GM19468 (cell line): ENCODE data around the gene PSMA7.

Experiments used
- ATAC-seq: cut with Tn5 transposase; IDR thresholded peaks from one replicate; pipeline ENCODE4 v1.9.1; 2021; ENCODE audit warnings: mild to moderate bottlenecking, moderate library complexity, moderate number of reproducible peaks; ENCODE audit not compliant: unreplicated experiment; ENCODE audit errors: extremely low read depth

Gene PSMA7

GRCh38 chr20:62174021-62174804, 31.0 kb upstream of the PSMA7 start:
- no peak for ATAC-seq

GRCh38 chr20:62172666-62173065, 29.5 kb upstream of the PSMA7 start:
- no peak for ATAC-seq

- ATAC-seq = no peak
These were observed 28.1 kb upstream of the PSMA7 start for GRCh38 chr20:62171245-62171644.

- ATAC-seq = no peak
These were observed 27.3 kb upstream of the PSMA7 start for GRCh38 chr20:62170536-62170935.

DNA sequence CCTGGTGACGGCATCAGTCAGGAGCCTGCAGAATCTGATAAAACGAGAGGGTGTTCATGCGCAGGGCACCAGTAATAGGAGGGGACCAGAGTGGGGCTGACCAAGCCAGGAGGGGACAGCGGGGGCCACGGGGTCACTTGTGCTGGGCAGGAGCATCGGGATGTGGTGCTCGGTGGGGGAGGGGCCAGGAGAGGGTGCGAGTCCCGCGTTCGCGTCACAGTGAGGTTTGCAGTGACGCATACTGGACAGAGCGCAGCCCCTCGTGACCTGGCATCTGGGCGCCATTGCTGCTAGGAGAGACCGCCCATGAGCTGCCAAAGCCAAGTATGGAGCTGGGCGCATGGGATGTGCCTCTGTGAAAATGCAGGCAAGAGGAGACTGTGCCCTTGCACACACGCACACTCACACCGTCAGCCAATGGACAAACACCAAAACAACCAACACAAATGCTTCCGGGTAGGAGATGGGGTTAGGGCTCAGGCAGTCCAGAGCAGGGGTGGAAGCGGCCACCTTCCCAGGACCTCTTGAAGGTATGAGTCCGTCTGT, 25.8 kb upstream of the PSMA7 start:
- ATAC-seq = no peak

GRCh38 chr20:62168061-62168460, 24.9 kb upstream of the PSMA7 start:
- ATAC-seq = no peak

DNA sequence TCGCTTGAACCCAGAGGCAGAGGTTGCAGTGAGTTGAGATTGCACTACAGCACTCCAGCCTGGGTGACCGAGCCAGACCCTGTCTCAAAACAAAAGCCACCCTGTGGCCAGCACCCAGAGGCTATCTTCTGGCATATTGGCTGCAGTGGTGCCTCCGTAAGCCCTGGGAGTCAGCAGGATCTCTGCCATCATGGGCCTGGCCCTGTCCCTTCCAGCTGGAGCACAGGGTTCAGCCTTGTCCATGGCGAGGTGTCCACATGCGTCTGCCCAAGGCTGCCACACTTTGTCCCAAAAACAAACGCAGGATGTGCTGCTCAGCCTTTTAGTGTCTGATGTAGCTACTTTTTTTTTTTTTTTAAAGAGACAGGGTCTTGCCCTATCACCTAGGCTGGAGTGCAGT, 24.3 kb upstream of the PSMA7 start:
- no peak for ATAC-seq

DNA sequence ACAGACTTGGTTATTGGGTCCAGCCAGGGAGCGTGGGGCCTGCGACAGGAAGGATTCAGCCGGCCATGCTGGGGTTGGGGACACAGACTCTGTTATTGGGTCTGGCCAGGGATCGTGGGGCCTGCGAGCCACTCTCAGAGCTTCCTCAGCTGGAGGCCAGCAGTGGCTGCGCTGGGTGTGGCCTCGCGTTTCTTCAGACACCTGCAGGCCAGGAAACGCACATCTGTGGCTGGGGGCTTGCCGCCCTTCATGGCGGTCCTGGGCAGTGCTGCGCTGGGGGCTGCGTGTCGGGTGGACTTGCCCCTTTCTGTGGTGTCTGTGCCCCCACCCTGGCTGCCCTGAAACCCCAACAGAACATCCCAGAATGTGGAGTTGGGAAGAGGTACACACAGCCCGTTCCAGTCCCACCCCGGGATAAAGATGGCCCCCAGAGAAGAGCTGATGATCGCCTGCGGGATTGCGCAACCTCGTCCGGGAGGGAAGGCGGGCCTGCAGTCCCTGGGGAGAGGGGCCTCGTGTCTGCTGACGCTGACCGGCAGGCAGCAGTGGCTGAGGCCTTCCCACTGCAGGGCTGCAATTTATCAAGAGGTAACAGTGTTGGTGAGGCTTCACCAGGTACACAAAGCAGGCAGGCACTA, 22.7 kb upstream of the PSMA7 start:
- ATAC-seq = no peak

DNA sequence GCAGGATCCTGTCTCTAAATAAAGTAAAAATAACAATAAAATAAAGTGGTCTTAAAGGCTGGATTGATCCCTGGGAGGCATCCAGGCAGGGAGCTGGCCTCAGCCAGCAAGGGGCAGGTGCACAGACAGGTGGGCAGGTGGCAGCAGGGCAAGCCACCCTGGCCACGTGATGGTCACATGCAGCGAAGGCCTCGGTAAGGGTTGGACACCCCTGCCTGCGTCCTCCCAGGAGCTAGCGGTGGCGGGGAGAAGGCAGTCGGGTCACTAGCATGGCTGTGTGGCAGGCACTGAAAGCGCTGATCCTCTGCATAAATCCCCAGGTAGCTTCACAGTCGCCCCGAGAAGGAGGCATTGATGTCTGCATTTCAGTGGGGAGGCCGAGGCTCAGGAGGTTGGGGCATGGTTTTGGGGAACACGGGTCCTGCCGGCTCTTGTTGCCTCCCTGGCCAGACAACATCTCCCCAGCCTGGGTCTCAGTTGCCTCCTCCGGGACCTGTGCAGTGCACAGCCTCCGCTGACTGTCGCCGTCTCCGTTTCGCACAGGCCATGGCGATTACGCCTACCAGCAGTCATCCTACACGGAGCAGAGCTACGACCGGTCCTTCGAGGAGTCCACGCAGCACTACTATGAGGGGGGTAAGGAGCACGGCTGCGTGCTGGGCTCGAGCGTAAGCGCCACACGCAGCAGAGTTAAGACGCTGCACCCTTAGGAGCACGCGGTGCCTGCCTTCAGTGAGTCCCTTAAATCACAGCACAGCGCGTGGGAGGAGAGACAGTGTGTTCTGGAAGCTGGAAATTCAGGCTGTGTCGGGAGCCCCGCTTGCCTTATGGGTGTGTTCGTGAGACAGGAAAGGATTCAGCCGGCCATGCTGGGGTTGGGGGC, 21.9 kb upstream of the PSMA7 start:
- ATAC-seq = no peak

DNA sequence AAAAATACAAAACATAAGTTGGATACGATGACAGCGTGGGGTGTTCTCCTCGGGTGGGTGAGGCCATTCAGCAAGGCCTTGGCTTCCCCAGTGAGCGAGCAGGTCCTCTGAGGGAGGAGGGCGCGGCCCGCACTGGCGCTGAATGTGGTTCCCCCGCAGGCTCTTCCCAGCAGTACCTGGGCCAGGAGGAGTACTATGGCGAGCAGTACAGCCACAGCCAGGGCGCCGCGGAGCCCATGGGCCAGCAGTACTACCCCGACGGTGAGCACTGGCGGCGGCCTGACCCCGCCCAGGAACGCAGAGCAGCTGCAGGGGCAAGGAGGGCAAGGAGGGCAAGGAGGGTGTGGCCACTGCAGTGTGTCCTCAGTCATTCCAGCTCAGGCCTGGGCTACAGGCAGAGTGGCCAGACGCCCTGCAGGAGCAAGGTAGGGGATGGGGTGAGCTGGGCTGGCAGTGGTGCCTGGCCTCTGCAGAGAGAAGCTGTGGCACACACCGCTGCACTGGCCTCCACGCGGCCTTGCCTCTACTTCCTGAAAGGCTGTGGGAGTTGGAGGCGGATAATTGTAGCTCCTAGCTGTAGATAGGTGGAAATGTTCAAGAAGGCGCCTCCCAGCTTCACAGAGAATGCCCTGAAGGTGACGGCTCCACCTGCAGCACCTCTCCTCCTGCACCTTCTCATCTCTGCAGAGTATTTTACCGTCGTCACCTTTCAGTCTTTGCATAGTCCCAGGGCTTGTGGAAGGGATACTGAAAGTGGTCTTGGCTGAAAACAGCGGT, 21.0 kb upstream of the PSMA7 start:
- ATAC-seq = no peak

DNA sequence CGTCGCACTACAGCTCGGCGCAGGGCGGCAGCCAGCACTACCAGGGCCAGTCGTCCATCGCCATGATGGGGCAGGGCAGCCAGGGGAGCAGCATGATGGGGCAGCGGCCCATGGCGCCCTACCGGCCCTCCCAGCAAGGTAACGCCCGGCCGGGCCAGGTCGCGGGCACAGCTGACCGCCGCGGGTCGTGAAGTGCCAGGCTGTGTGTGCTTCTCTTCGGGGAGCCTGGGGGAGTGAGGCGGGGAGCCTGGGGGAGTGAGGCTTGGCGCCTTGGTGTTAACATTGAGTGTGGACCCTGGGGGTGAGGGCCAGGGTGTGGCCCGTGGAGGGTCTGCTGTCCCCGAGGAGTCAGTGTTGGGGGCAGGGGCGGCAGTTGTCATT, 20.3 kb upstream of the PSMA7 start:
- ATAC-seq = no peak

DNA sequence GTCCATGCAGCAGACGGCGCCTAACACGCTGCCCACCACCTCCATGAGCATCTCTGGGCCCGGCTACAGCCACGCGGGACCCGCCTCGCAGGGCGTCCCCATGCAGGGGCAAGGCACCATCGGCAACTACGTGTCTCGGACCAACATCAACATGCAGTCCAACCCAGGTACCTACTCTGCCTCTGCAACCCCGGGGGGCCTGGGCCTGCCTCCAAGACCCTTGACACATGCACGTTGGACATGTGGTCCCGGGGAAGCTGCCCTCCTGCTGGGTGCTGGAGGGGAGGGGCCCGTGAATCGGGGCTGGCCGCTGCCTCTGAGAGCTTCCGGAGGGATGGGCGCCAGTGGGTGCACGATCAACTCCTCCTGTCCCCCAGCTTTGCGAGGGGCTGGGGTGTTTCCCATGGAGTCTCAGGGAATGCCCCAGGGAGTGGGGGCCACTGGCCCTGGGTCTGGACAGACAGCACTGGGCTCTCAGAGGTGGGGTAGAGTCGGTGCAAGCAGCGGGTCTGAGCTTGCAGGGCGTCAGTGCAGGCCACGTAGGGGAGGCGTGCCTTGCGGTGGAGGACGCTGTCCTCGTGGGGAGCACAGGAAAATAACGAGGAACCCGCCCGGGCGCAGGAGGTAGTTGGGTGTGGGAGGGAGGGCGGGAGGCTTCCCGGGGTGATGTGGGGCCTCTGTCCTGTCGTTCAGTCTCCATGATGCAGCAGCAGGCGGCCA, 19.7 kb upstream of the PSMA7 start:
- no peak for ATAC-seq

DNA sequence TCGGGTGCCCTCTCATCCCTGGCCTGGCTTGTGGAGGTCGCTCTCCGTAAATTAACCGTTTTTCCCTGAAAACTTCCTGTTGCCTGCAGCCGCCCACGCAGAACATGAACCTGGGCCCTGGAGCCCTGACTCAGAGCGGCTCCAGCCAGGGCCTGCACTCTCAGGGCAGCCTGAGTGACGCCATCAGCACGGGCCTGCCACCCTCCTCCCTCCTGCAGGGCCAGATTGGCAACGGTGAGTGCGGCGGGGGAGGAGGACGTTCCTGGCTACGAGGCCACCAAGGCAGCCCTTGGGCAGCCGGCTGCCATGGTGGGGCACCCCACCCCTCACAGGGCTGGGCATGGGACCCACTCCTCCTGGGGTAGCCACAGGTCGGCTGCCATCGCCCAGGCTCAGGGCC, 18.2 kb upstream of the PSMA7 start:
- no peak for ATAC-seq

DNA sequence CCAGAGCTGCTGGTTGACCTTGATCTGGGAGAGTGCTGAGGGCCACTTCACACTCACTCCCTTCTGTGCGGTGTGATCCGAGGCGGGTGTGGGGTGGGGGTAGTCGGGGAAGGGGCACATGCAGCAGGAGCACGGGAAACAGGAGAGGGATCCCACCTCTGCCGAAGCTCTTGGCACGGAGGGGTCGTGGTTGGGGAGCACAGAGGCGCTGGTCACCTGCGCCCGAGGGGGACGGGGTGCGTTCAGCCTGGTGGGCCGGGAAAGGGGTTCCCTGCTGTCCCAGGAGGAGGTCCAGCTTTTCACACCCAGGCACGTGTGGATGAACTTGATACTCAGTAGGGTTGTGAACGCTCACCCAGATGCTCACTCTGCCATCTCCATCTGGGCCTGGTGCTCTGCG, 17.7 kb upstream of the PSMA7 start:
- ATAC-seq = no peak

GRCh38 chr20:62160253-62160652, 17.1 kb upstream of the PSMA7 start:
- ATAC-seq = no peak

DNA sequence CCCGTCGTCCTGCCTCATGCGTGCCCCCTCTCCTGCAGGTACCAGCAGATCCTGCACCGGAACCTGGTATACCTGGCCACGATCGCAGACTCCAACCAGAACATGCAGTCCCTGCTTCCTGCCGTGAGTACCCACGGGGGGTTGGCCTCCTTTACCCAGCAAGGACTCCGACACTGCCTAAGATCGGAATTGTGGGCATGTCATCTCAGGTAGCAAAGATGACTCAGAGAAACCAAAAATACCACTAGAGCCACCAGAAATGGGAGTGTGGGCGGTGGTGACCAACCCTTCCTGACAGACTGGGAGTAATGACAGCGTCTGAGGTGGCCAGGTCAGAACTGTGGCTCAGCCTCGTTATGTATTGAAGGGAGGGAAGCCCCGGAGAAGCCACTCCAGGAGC, 16.6 kb upstream of the PSMA7 start:
- ATAC-seq = no peak

GRCh38 chr20:62159052-62159451, 15.9 kb upstream of the PSMA7 start:
- no peak for ATAC-seq

GRCh38 chr20:62158541-62158940, 15.3 kb upstream of the PSMA7 start:
- ATAC-seq = no peak

- no peak for ATAC-seq
These were observed 14.8 kb upstream of the PSMA7 start for GRCh38 chr20:62158088-62158400.
